ENCODE measurements around the gene PHF10.

The PHF10 gene

GRCh38 chr6:169729961-169730360 is 5.7 kb upstream of the PHF10 start:
- TF ChIP-seq CTCF (conservative IDR thresholded peaks at IDR 0.05): no peak
- no peak overlapping the region; the same call in 1 of the 2 replicates for H3K27ac ChIP-seq

- H3K27ac ChIP-seq: no peak overlapping the region
- TF ChIP-seq CTCF (conservative IDR thresholded peaks at IDR 0.05): no peak
Measured at GRCh38 chr6:169726963-169727362, 2.7 kb upstream of the PHF10 start.

- no peak overlapping the region for H3K27ac ChIP-seq
- TF ChIP-seq CTCF (conservative IDR thresholded peaks at IDR 0.05): no peak
Measured at GRCh38 chr6:169726049-169726400, 1.7 kb upstream of the PHF10 start.

GRCh38 chr6:169725125-169726048 is 1.1 kb upstream of the PHF10 start:
- no peak for TF ChIP-seq CTCF (conservative IDR thresholded peaks at IDR 0.05)
- peak overlapping the region; percentile 95 for H3K27ac ChIP-seq

GRCh38 chr6:169723991-169724493 is 258 bp downstream of the PHF10 start:
- H3K27ac ChIP-seq: peak overlapping the region; percentile 95
- TF ChIP-seq CTCF (conservative IDR thresholded peaks at IDR 0.05): no peak

GRCh38 chr6:169723200-169723909 is 945 bp downstream of the PHF10 start:
- peak overlapping the region; percentile 95 for H3K27ac ChIP-seq
- no peak for TF ChIP-seq CTCF (conservative IDR thresholded peaks at IDR 0.05)
